Testis (tissue), 2 donors: ENCODE measurements around the gene MINDY4.

Experiments
- POLR2A ChIP-seq: fragments of 450-650 bp; IDR thresholded peaks from one replicate; pipeline ENCODE4 v1.6.1; 2017; ENCODE audit warnings: antibody characterized with exemption, mild to moderate bottlenecking, moderate library complexity
- TF ChIP-seq, protein P1 (sequence below), 3 experiments: fragments of 450-650 bp in 2 of 3; fragments of 200-600 bp in 1 of 3; sonication (generic) in 1 of 3; IDR thresholded peaks; one replicate each; pipeline ENCODE4 v1.5.1; 2016 to 2019; ENCODE audit warnings: antibody characterized with exemption in 3 of 3, mild to moderate bottlenecking in 2 of 3, moderate library complexity in 1 of 3

DNA sequence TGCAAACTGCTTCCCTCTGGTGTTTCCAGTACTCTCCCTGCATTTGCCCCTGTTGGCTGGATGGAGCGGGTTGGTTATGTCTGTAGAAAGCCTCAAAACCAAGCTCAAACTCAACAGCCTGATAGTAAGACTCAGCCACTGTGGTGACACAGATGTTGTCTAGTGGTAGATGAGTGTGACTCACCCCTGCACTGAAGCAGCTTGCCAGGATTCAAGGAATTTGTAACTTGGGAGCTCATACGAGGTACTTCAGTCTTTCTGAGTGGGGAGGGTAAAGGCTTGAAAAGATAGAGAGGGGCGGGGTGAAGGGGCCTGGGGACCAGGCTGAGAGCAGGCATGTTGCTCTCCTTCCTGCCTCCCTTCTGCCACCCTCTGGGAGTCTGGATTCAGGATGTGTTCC lies 117.5 kb downstream of the MINDY4 start:
- TF ChIP-seq, protein P1, sequence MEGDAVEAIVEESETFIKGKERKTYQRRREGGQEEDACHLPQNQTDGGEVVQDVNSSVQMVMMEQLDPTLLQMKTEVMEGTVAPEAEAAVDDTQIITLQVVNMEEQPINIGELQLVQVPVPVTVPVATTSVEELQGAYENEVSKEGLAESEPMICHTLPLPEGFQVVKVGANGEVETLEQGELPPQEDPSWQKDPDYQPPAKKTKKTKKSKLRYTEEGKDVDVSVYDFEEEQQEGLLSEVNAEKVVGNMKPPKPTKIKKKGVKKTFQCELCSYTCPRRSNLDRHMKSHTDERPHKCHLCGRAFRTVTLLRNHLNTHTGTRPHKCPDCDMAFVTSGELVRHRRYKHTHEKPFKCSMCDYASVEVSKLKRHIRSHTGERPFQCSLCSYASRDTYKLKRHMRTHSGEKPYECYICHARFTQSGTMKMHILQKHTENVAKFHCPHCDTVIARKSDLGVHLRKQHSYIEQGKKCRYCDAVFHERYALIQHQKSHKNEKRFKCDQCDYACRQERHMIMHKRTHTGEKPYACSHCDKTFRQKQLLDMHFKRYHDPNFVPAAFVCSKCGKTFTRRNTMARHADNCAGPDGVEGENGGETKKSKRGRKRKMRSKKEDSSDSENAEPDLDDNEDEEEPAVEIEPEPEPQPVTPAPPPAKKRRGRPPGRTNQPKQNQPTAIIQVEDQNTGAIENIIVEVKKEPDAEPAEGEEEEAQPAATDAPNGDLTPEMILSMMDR (IDR thresholded peaks at IDR 0.05): no peak
- no peak for TF ChIP-seq POLR2A
